IMR-90 (cell line): ENCODE data around the gene CUL1. TPM values are rescaled to one million over a fixed set of nuclear protein-coding genes. Genes with fewer than 3 reads are reported as not detected.

ENCODE experiments used
- ATAC-seq: fragments of 200-7000 bp; cut with Tn5 transposase; 2 replicates; pipeline ENCODE4 v1.9.1; 2020; ENCODE audit warnings: low read depth, mild to moderate bottlenecking, moderate library complexity
- BruUV-seq: library from RNA; stranded (reverse); fragments of 400-500 nt; replicated peaks from 2 replicates; lab custom pipeline; 2021; lab: Mats Ljungman, UMichigan
- CTCF ChIA-PET: fragments of 300-600 bp; formaldehyde crosslinking; extraction: SDS; loops from one replicate; lab custom pipeline; 2021; ENCODE audit warnings: antibody characterized with exemption; lab: Yijun Ruan, JAX
- POLR2A ChIA-PET: fragments of 300-600 bp; sonication (Branson Sonifier 250); formaldehyde crosslinking; loops from one replicate; lab custom pipeline; 2022; ENCODE audit warnings: antibody characterized with exemption; ENCODE audit not compliant: unreplicated experiment; lab: Charles Lee
- DNase-seq: peaks from one replicate; pipeline ENCODE4 v3.0.0; 2013
- H2AFZ ChIP-seq: replicated peaks from 2 replicates; pipeline ENCODE3; 2013; ENCODE audit warnings: low read length, mild to moderate bottlenecking; ENCODE audit not compliant: poor library complexity
- H2AK5ac ChIP-seq: 2 replicates; pipeline ENCODE4 v1.6.1; 2013; ENCODE audit warnings: low read depth, low read length, inconsistent platforms
- H2AK9ac ChIP-seq: replicated peaks from 2 replicates; pipeline ENCODE3; 2013; ENCODE audit warnings: mild to moderate bottlenecking, low read depth, low read length, moderate library complexity; ENCODE audit not compliant: poor library complexity
- H2BK120ac ChIP-seq: 2 replicates; pipeline ENCODE4 v1.6.1; 2013; ENCODE audit warnings: low read depth, low read length, inconsistent platforms
- H2BK15ac ChIP-seq: 3 replicates; pipeline ENCODE4 v1.6.1; 2013; ENCODE audit warnings: low read depth, low read length, inconsistent platforms
- H2BK20ac ChIP-seq: 2 replicates; pipeline ENCODE4 v1.6.1; 2013; ENCODE audit warnings: low read depth, mild to moderate bottlenecking, inconsistent platforms, low read length, moderate library complexity
- H2BK5ac ChIP-seq: 2 replicates; pipeline ENCODE4 v1.6.1; 2013; ENCODE audit warnings: mild to moderate bottlenecking, low read depth, low read length, inconsistent platforms; ENCODE audit not compliant: poor library complexity, severe bottlenecking
- H3K14ac ChIP-seq: replicated peaks from 2 replicates; pipeline ENCODE4 v1.6.1; 2013; ENCODE audit warnings: low read depth, low read length, inconsistent platforms
- H3K18ac ChIP-seq: 2 replicates; pipeline ENCODE4 v1.6.1; 2013; ENCODE audit warnings: low read depth, low read length, control low read depth
- H3K23ac ChIP-seq: 2 replicates; pipeline ENCODE4 v1.6.1; 2013; ENCODE audit warnings: low read depth, low read length, inconsistent platforms
- H3K27ac ChIP-seq: 2 replicates; pipeline ENCODE4 v1.5.1; 2013; ENCODE audit warnings: mild to moderate bottlenecking, control low read depth, low read length; ENCODE audit not compliant: insufficient read depth
- H3K27me3 ChIP-seq: 2 replicates; pipeline ENCODE4 v1.6.1; 2013; ENCODE audit warnings: low read length; ENCODE audit not compliant: control insufficient read depth, insufficient read depth
- H3K36me3 ChIP-seq: 2 replicates; pipeline ENCODE4 v1.6.1; 2013; ENCODE audit warnings: low read length, mixed read lengths; ENCODE audit not compliant: control insufficient read depth, insufficient read depth
- H3K4ac ChIP-seq: 2 replicates; pipeline ENCODE4 v1.6.1; 2013; ENCODE audit warnings: low read depth, low read length, inconsistent platforms
- H3K4me1 ChIP-seq: 2 replicates; pipeline ENCODE4 v1.6.1; 2013; ENCODE audit warnings: low read length, mixed read lengths; ENCODE audit not compliant: control insufficient read depth, insufficient read depth
- H3K4me2 ChIP-seq: 2 replicates; pipeline ENCODE4 v1.6.1; 2013; ENCODE audit warnings: low read depth, mild to moderate bottlenecking, control low read depth, low read length, moderate library complexity
- H3K4me3 ChIP-seq: 2 replicates; pipeline ENCODE4 v1.5.1; 2013; ENCODE audit warnings: low read depth, mild to moderate bottlenecking, control low read depth, low read length, moderate library complexity; ENCODE audit not compliant: insufficient read depth
- H3K56ac ChIP-seq: 2 replicates; pipeline ENCODE4 v1.6.1; 2013; ENCODE audit warnings: low read length, inconsistent platforms; ENCODE audit not compliant: insufficient read depth; ENCODE audit errors: extremely low read depth
- H3K79me1 ChIP-seq, 2 experiments: 2 replicates each; pipeline ENCODE4 v1.6.1; 2013; ENCODE audit warnings: low read length in 2 of 2, inconsistent platforms in 1 of 2, low read depth in 1 of 2
- H3K9ac ChIP-seq: 2 replicates; pipeline ENCODE4 v1.6.1; 2013; ENCODE audit warnings: low read depth, low read length, control low read depth
- H3K9me1 ChIP-seq: 2 replicates; pipeline ENCODE4 v1.6.1; 2013; ENCODE audit warnings: low read length, inconsistent platforms; ENCODE audit not compliant: insufficient read depth
- H3K9me3 ChIP-seq: 2 replicates; pipeline ENCODE4 v1.6.1; 2013; ENCODE audit warnings: low read length; ENCODE audit not compliant: control insufficient read depth, insufficient read depth
- H4K20me1 ChIP-seq: 2 replicates; pipeline ENCODE4 v1.6.1; 2013; ENCODE audit warnings: low read length, inconsistent platforms; ENCODE audit not compliant: insufficient read depth
- H4K5ac ChIP-seq: 2 replicates; pipeline ENCODE4 v1.6.1; 2013; ENCODE audit warnings: mild to moderate bottlenecking, low read depth, low read length, control low read depth
- H4K8ac ChIP-seq, 2 experiments: 2 replicates each; pipeline ENCODE4 v1.6.1; 2013; ENCODE audit warnings: low read depth in 2 of 2, low read length in 2 of 2, control low read depth in 1 of 2, inconsistent platforms in 1 of 2
- H4K91ac ChIP-seq: 2 replicates; pipeline ENCODE4 v1.6.1; 2013; ENCODE audit warnings: low read depth, low read length, inconsistent platforms; ENCODE audit not compliant: insufficient read depth
- CEBPB ChIP-seq: IDR thresholded peaks from 2 replicates; pipeline ENCODE4 v1.6.1; 2012; ENCODE audit warnings: low read depth, low read length, improper control_type of control experiment
- RFX5 ChIP-seq: IDR thresholded peaks from 2 replicates; pipeline ENCODE4 v1.8.0; 2012; ENCODE audit warnings: low read depth, mild to moderate bottlenecking, low read length, moderate library complexity
- WGBS, 2 experiments: methylation state at CpG; one replicate each; pipeline versions ENCODE4 v1.1.5 to v1.1.7; 2013; ENCODE audit warnings: missing lambda C conversion rate in 2 of 2; ENCODE audit not compliant: insufficient read length in 1 of 2; ENCODE audit errors: extremely low coverage in 2 of 2; 5-methylcytosine and 5-hydroxymethylcytosine counted together
- dilution Hi-C: fragments of 300-500 bp; cut with HindIII; formaldehyde crosslinking; loops from one replicate; pipeline ENCODE4 v1.14.3; 2018; ENCODE audit warnings: low sequenced_read_pairs; ENCODE audit not compliant: unreplicated experiment
- in situ Hi-C: fragments of 300-500 bp; cut with MboI; formaldehyde crosslinking; loops from 3 replicates; pipeline ENCODE4 v1.14.3; 2019; ENCODE audit warnings: low sequenced_read_pairs, inconsistent platforms, mixed read lengths
- intact Hi-C: fragments of 100-400 bp; cut with micrococcal nuclease; formaldehyde crosslinking; loops from 2 replicates; pipeline ENCODE4 v1.10.0; 2022
- polyA plus RNA-seq, 3 experiments: library from polyadenylated mRNA; depleted of rRNA; stranded (reverse); fragments of >200 nt; gene quantifications; 2 replicates each; pipeline ENCODE4 v1.2.3, GENCODE V29; 2012; ENCODE audit warnings: low replicate concordance in 1 of 3
- total RNA-seq: library from RNA; depleted of rRNA; stranded (reverse); fragments of >200 nt; gene quantifications from 2 replicates; pipeline ENCODE4 v1.2.3, GENCODE V29; 2012

CUL1 gene
- total and polyA plus RNA-seq, 2 of the 4 experiments (the other 2 are of a cell fraction): 44.0 to 46.2 TPM

DNA sequence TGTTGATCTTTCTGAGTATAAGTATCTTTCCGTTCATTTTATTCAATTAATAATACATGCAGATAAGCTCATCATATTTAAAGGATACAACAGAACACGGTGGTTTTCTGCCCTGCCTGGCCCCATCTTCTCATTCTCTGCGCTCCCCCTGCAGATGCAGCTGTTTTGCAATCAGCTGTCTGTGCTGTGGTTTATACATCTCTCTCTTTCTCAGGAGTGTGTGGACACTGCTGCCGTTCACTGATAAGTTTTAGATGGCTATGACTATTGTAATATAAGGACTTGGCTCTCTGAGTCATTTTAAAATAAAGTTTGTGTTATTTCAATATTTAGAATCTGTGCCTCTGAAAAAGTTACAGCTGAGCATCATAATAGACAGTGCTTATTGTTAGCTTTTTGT lies 54.5 kb downstream of the CUL1 start:
- ChIA-PET CTCF (no interaction called here), POLR2A (no interaction called here)
- Histone ChIP-seq H4K5ac (no peak overlapping the region), H4K8ac (no peak overlapping the region), H2BK20ac (no peak overlapping the region), H3K27ac (no peak overlapping the region), H3K4me3 (no peak overlapping the region), H3K4me1 (peaks cover under 1% of the 10 kb centered on the region), H3K9ac (no peak overlapping the region), H3K23ac (no peak overlapping the region), H2AFZ (no peak overlapping the region), H3K4me2 (no peak overlapping the region), H2BK120ac (no peak overlapping the region), H3K9me3 (no peaks in the 10 kb centered on the region), H2AK5ac (no peak overlapping the region), H2BK5ac (no peak overlapping the region), H3K27me3 (no peaks in the 10 kb centered on the region), H3K36me3 (peaks cover 20% of the 10 kb centered on the region), H2BK15ac (no peak overlapping the region), H4K20me1 (peaks cover 12% of the 10 kb centered on the region), H3K9me1 (peaks cover 7% of the 10 kb centered on the region), H2AK9ac (no peak overlapping the region), H3K79me1 (peaks cover 22 to 55% of the 10 kb centered on the region in 2 experiments; a peak in 3 of 4 replicates), H3K56ac (no peak overlapping the region), H3K4ac (no peak overlapping the region), H3K18ac (no peak overlapping the region), H4K91ac (no peak overlapping the region), H3K14ac (no peak overlapping the region)
- DNase-seq: peak; percentile 65
- in situ Hi-C loops (no loop called here), intact Hi-C loops (no loop called here), dilution Hi-C loops (no loop called here)
- WGBS, 2 experiments: no CpG with 5 or more reads among the region's 4 CpGs
- no TSS peak for BruUV-seq
- TF ChIP-seq RFX5: no peak
- TF ChIP-seq CEBPB: peak; percentile 73
- peak; percentile 62; the same call in 1 of the 2 replicates for ATAC-seq
